ENCODE results near the gene C7orf25.
A peak's percentile ranks its signal among the peaks of the same experiment; 100 is the strongest.

The C7orf25 gene

DNA sequence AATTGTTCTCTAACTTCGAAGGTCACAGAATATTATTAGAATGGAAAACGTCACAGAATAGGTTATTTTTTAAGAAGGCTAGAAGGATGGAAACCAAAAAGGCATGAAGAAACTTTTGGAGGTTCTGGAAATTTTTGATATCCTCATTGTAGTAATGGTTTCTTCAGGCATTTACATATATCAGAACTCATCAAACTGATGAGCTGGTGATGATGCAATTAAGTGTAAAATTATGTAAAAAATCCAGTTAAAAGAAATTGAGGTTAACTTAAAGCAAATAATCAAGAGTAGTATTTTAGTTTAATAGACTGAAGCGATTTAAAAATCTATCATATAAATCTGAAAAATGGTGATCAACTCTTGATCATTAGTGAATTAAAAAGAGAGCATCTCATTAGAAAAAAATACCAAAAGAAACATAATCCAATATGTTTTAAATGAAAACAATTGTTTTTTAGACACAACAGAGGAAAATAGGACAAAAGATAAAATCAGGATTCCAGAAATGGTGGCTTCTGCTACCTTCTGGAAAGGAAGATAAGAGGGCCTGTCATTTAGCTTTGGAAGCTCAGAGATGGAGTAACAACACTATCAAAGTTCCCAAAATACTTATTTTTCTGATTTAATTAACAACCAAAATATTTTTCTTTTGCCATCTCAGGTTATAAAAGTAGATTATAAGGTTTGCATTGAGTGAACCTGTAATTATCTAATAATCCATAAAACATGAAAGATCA, 10.3 kb upstream of the C7orf25 start:
- Histone ChIP-seq H3K23ac (ENCODE audit: low read length in 2 of 2) (no peak overlapping the region), H4K91ac (ENCODE audit: low read length) (no peak overlapping the region)
- 93% methylated on average over 2 of the region's 3 CpGs for whole genome bisulfite sequencing

DNA sequence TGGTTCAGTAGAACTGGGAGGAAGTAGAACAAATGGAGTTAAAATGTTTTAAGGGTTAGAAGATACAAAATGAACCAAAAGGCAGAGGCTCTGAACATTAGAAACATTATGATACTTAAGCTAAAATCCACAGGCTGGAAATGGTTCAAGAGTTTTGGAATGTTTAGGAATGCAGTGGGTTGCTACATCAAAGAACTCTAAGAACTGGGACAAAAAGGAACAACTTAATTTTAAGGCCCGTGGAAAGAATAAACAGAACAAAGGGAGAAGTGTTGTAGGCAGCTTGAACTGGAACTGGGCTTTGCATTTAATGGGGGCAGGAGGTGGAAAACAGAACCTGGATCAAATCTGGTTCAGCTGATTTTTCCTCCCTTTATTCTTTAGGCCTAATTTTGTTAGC, 3.5 kb upstream of the C7orf25 start:
- no peak overlapping the region for H3K23ac ChIP-seq (ENCODE audit: low read length in 2 of 2)
- H3K27me3 ChIP-seq (ENCODE audit: control insufficient read depth in 1 of 2, insufficient read depth in 1 of 2, low read length in 2 of 2), result no peaks in the 10 kb centered on the region
- H3K79me1 ChIP-seq (replicated peaks; ENCODE audit: low read length, poor library complexity, severe bottlenecking), result peaks cover 8% of the 10 kb centered on the region
- H3K18ac ChIP-seq (ENCODE audit: low read depth in 1 of 2, low read length in 2 of 2), result no peak overlapping the region
- H4K8ac ChIP-seq (ENCODE audit: low read length), result no peak overlapping the region
- H3K27ac ChIP-seq (ENCODE audit: low read length, poor library complexity, severe bottlenecking), result peak overlapping the region; percentile 9
- peaks cover 12 to 51% of the 10 kb centered on the region in 2 experiments for H3K36me3 ChIP-seq (ENCODE audit: control insufficient read depth in 1 of 2, insufficient read depth in 2 of 2, low read depth in 1 of 2, low read length in 2 of 2)
- H3K4me1 ChIP-seq (ENCODE audit: control insufficient read depth, insufficient read depth, low read depth, low read length), result peaks cover 1% of the 10 kb centered on the region
- H4K91ac ChIP-seq (ENCODE audit: low read length), result no peak overlapping the region
- no peak overlapping the region for H2BK120ac ChIP-seq (ENCODE audit: low read depth, low read length)
- WGBS, result 69% methylated on average over 1 of the region's 1 CpG
- H3K9me3 ChIP-seq (ENCODE audit: control insufficient read depth, low read length), result no peaks in the 10 kb centered on the region
- H3K4ac ChIP-seq (ENCODE audit: low read depth in 1 of 2, low read length in 2 of 2), result no peak overlapping the region
- no peak overlapping the region for H2BK5ac ChIP-seq (ENCODE audit: low read depth, low read length, poor library complexity, severe bottlenecking)
- no peak overlapping the region for H2AK5ac ChIP-seq (ENCODE audit: low read length, severe bottlenecking)
- H3K9ac ChIP-seq (ENCODE audit: low read length), result peak overlapping the region; percentile 59
- no peak overlapping the region for H3K14ac ChIP-seq (ENCODE audit: low read length in 2 of 2)
- H2BK15ac ChIP-seq (ENCODE audit: low read depth, poor library complexity, severe bottlenecking), result no peak overlapping the region
- H2BK12ac ChIP-seq (ENCODE audit: low read length in 2 of 2), result no peak overlapping the region
- H3K4me2 ChIP-seq (ENCODE audit: low read length, poor library complexity, severe bottlenecking), result no peak overlapping the region
- H3K4me3 ChIP-seq (ENCODE audit: insufficient read depth in 1 of 2, low read depth in 1 of 2, low read length in 2 of 2), result no peak overlapping the region
- no peak for DNase-seq
- H2AFZ ChIP-seq (ENCODE audit: low read depth, low read length), result no peak overlapping the region

More for the DNA sequence above, 10.3 kb upstream of the C7orf25 start:
- Histone ChIP-seq H3K4ac (ENCODE audit: low read depth in 1 of 2, low read length in 2 of 2) (no peak overlapping the region), H3K9ac (ENCODE audit: low read length) (no peak overlapping the region), H3K79me1 (replicated peaks; ENCODE audit: low read length, poor library complexity, severe bottlenecking) (peaks cover 10% of the 10 kb centered on the region), H2BK15ac (ENCODE audit: low read depth, poor library complexity, severe bottlenecking) (no peak overlapping the region), H3K4me1 (ENCODE audit: control insufficient read depth, insufficient read depth, low read depth, low read length) (no peaks in the 10 kb centered on the region), H2AK5ac (ENCODE audit: low read length, severe bottlenecking) (no peak overlapping the region), H3K4me3 (ENCODE audit: insufficient read depth in 1 of 2, low read depth in 1 of 2, low read length in 2 of 2) (no peak overlapping the region), H4K8ac (ENCODE audit: low read length) (no peak overlapping the region), H2BK120ac (ENCODE audit: low read depth, low read length) (no peak overlapping the region), H3K9me3 (ENCODE audit: control insufficient read depth, low read length) (no peaks in the 10 kb centered on the region), H2BK12ac (ENCODE audit: low read length in 2 of 2) (no peak overlapping the region), H3K14ac (ENCODE audit: low read length in 2 of 2) (no peak overlapping the region), H3K4me2 (ENCODE audit: low read length, poor library complexity, severe bottlenecking) (no peak overlapping the region), H2BK5ac (ENCODE audit: low read depth, low read length, poor library complexity, severe bottlenecking) (no peak overlapping the region), H3K36me3 (ENCODE audit: control insufficient read depth in 1 of 2, insufficient read depth in 2 of 2, low read depth in 1 of 2, low read length in 2 of 2) (peaks cover 9 to 96% of the 10 kb centered on the region in 2 experiments), H3K18ac (ENCODE audit: low read depth in 1 of 2, low read length in 2 of 2) (no peak overlapping the region), H3K27me3 (ENCODE audit: control insufficient read depth in 1 of 2, insufficient read depth in 1 of 2, low read length in 2 of 2) (no peaks in the 10 kb centered on the region), H2AFZ (ENCODE audit: low read depth, low read length) (no peak overlapping the region), H3K27ac (ENCODE audit: low read length, poor library complexity, severe bottlenecking) (no peak overlapping the region)
- DNase-seq, result no peak

DNA sequence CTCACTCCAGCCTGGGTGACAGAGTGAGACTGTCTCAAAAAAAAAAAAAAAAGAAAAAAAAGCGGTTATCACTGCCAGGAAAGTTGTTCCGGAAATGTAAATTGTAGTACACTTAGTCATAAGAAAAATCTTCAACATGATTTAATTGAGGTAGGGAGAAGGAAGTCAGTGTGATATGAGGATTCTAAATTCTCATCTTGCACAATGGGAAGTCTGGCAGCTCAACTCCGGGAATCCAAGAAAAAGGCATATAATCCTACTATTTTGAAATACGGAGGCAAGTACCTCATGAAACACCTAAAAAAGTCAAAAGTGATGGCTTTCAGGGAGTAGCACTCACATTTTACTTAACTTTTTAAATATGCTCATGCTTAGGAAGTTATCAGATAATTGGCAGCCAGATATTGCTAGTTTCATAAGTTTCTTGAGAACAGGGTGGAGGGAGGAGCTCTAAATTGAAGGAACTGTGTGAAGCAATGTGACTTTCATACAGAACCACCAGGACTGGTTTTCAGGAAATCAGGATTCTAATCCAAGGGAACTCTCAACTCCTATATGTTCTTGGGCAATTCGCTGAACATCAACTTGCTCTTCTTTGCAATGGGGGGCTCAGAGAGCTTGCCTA, 2.7 kb upstream of the C7orf25 start:
- peak; percentile 39 for DNase-seq
- H3K27me3 ChIP-seq (ENCODE audit: control insufficient read depth in 1 of 2, insufficient read depth in 1 of 2, low read length in 2 of 2), result no peaks in the 10 kb centered on the region

DNA sequence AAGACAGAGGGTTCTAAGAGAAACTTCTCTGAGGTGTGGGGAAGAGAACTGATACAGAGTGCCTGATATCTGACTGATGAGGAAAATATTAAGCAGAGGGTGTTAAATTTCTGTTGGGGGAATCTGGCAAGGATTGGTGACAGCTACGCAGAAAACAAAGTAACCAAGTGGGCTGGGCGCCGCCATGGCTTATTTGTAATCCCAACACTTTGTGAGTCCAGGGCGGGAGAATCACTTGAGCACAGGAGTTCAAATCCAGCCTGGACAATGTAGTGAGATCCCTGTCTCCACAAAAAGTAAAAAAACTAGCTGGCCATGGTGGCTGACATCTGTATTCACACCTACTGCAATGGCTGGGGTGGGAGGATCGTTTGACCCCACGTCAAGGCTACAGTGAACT, 2.1 kb upstream of the C7orf25 start:
- Histone ChIP-seq H3K23ac (ENCODE audit: low read length in 2 of 2) (no peak overlapping the region), H4K8ac (ENCODE audit: low read length) (no peak overlapping the region), H2BK12ac (ENCODE audit: low read length in 2 of 2) (no peak overlapping the region), H3K4ac (ENCODE audit: low read depth in 1 of 2, low read length in 2 of 2) (no peak overlapping the region), H3K9ac (ENCODE audit: low read length) (no peak overlapping the region), H2BK15ac (ENCODE audit: low read depth, poor library complexity, severe bottlenecking) (no peak overlapping the region), H3K18ac (ENCODE audit: low read depth in 1 of 2, low read length in 2 of 2) (no peak overlapping the region), H3K14ac (ENCODE audit: low read length in 2 of 2) (no peak overlapping the region), H3K36me3 (ENCODE audit: control insufficient read depth in 1 of 2, insufficient read depth in 2 of 2, low read depth in 1 of 2, low read length in 2 of 2) (peaks cover 13 to 49% of the 10 kb centered on the region in 2 experiments), H2BK5ac (ENCODE audit: low read depth, low read length, poor library complexity, severe bottlenecking) (no peak overlapping the region), H4K91ac (ENCODE audit: low read length) (no peak overlapping the region), H3K4me3 (ENCODE audit: insufficient read depth in 1 of 2, low read depth in 1 of 2, low read length in 2 of 2) (no peak overlapping the region), H2AK5ac (ENCODE audit: low read length, severe bottlenecking) (no peak overlapping the region), H3K4me2 (ENCODE audit: low read length, poor library complexity, severe bottlenecking) (no peak overlapping the region), H3K9me3 (ENCODE audit: control insufficient read depth, low read length) (no peaks in the 10 kb centered on the region), H3K79me1 (replicated peaks; ENCODE audit: low read length, poor library complexity, severe bottlenecking) (peaks cover 13% of the 10 kb centered on the region), H3K27ac (ENCODE audit: low read length, poor library complexity, severe bottlenecking) (no peak overlapping the region), H3K27me3 (ENCODE audit: control insufficient read depth in 1 of 2, insufficient read depth in 1 of 2, low read length in 2 of 2) (no peaks in the 10 kb centered on the region), H2AFZ (ENCODE audit: low read depth, low read length) (no peak overlapping the region), H2BK120ac (ENCODE audit: low read depth, low read length) (no peak overlapping the region), H3K4me1 (ENCODE audit: control insufficient read depth, insufficient read depth, low read depth, low read length) (peaks cover 3% of the 10 kb centered on the region)
- DNase-seq, result no peak
- WGBS, result 78% methylated on average over 6 of the region's 6 CpGs

More for the DNA sequence above, 2.7 kb upstream of the C7orf25 start:
- Histone ChIP-seq H2BK15ac (ENCODE audit: low read depth, poor library complexity, severe bottlenecking) (no peak overlapping the region), H2AK5ac (ENCODE audit: low read length, severe bottlenecking) (no peak overlapping the region), H2AFZ (ENCODE audit: low read depth, low read length) (no peak overlapping the region), H3K4me2 (ENCODE audit: low read length, poor library complexity, severe bottlenecking) (no peak overlapping the region), H3K18ac (ENCODE audit: low read depth in 1 of 2, low read length in 2 of 2) (no peak overlapping the region), H3K4ac (ENCODE audit: low read depth in 1 of 2, low read length in 2 of 2) (no peak overlapping the region), H3K14ac (ENCODE audit: low read length in 2 of 2) (no peak overlapping the region), H4K91ac (ENCODE audit: low read length) (no peak overlapping the region), H4K8ac (ENCODE audit: low read length) (no peak overlapping the region), H3K9ac (ENCODE audit: low read length) (no peak overlapping the region), H3K4me3 (ENCODE audit: insufficient read depth in 1 of 2, low read depth in 1 of 2, low read length in 2 of 2) (no peak overlapping the region), H2BK5ac (ENCODE audit: low read depth, low read length, poor library complexity, severe bottlenecking) (no peak overlapping the region), H3K9me3 (ENCODE audit: control insufficient read depth, low read length) (no peaks in the 10 kb centered on the region), H2BK12ac (ENCODE audit: low read length in 2 of 2) (no peak overlapping the region), H3K27ac (ENCODE audit: low read length, poor library complexity, severe bottlenecking) (peak overlapping the region; percentile 23), H2BK120ac (ENCODE audit: low read depth, low read length) (no peak overlapping the region), H3K4me1 (ENCODE audit: control insufficient read depth, insufficient read depth, low read depth, low read length) (peaks cover 3% of the 10 kb centered on the region), H3K23ac (ENCODE audit: low read length in 2 of 2) (no peak overlapping the region), H3K36me3 (ENCODE audit: control insufficient read depth in 1 of 2, insufficient read depth in 2 of 2, low read depth in 1 of 2, low read length in 2 of 2) (peaks cover 15 to 51% of the 10 kb centered on the region in 2 experiments), H3K79me1 (replicated peaks; ENCODE audit: low read length, poor library complexity, severe bottlenecking) (peaks cover 12% of the 10 kb centered on the region)
- 92% methylated on average over 3 of the region's 5 CpGs for WGBS
